H9 (cell line): ENCODE data around the gene CREB1. TPM values are rescaled to one million over a fixed set of nuclear protein-coding genes. Genes with fewer than 3 reads are reported as not detected.

ENCODE experiments used
- DNase-seq: peaks from one replicate; pipeline ENCODE4 v3.0.0-alpha.2; 2017
- H2AFZ ChIP-seq: one replicate; pipeline ENCODE4 v1.6.1; 2013; ENCODE audit warnings: mild to moderate bottlenecking, low read length, control low read depth, moderate library complexity
- H2AK5ac ChIP-seq: 2 replicates; pipeline ENCODE4 v1.6.1; 2013; ENCODE audit warnings: low read length, control low read depth, mixed read lengths; ENCODE audit not compliant: insufficient read length
- H2BK120ac ChIP-seq: one replicate; pipeline ENCODE4 v1.6.1; 2013; ENCODE audit warnings: low read depth, mild to moderate bottlenecking, low read length, control low read depth, inconsistent platforms; ENCODE audit not compliant: poor library complexity, severe bottlenecking
- H2BK12ac ChIP-seq: 2 replicates; pipeline ENCODE4 v1.6.1; 2013; ENCODE audit warnings: low read length, control low read depth, mixed read lengths, low read depth; ENCODE audit not compliant: insufficient read length
- H2BK15ac ChIP-seq: 2 replicates; pipeline ENCODE4 v1.6.1; 2013; ENCODE audit warnings: low read depth, low read length, control low read depth
- H2BK20ac ChIP-seq: one replicate; pipeline ENCODE4 v1.6.1; 2013; ENCODE audit warnings: low read depth, mild to moderate bottlenecking, low read length, control low read depth, inconsistent platforms; ENCODE audit not compliant: poor library complexity, severe bottlenecking
- H2BK5ac ChIP-seq: 2 replicates; pipeline ENCODE4 v1.6.1; 2013; ENCODE audit warnings: low read length, control low read depth, mixed read lengths; ENCODE audit not compliant: insufficient read length
- H3K14ac ChIP-seq: 2 replicates; pipeline ENCODE4 v1.6.1; 2013; ENCODE audit warnings: low read length, control low read depth; ENCODE audit not compliant: insufficient read depth
- H3K18ac ChIP-seq: 2 replicates; pipeline ENCODE4 v1.6.1; 2013; ENCODE audit warnings: low read depth, mild to moderate bottlenecking, mixed read lengths, low read length, control low read depth; ENCODE audit not compliant: insufficient read length
- H3K23ac ChIP-seq: 2 replicates; pipeline ENCODE4 v1.6.1; 2013; ENCODE audit warnings: low read length, control low read depth, mixed read lengths, low read depth; ENCODE audit not compliant: insufficient read length
- H3K23me2 ChIP-seq: 2 replicates; pipeline ENCODE4 v1.6.1; 2013; ENCODE audit warnings: low read depth, mild to moderate bottlenecking, mixed read lengths, low read length, control low read depth; ENCODE audit not compliant: insufficient read length, poor library complexity, severe bottlenecking
- H3K27ac ChIP-seq: 2 replicates; pipeline ENCODE4 v1.5.1; 2013; ENCODE audit warnings: low read length, control low read depth, mixed read lengths, low read depth; ENCODE audit not compliant: insufficient read length
- H3K27me3 ChIP-seq: 2 replicates; pipeline ENCODE4 v1.6.1; 2013; ENCODE audit warnings: low read length, control low read depth, inconsistent platforms; ENCODE audit not compliant: insufficient read depth
- H3K4ac ChIP-seq: 2 replicates; pipeline ENCODE4 v1.6.1; 2013; ENCODE audit warnings: low read depth, mild to moderate bottlenecking, control low read depth, inconsistent platforms, low read length, moderate library complexity
- H3K4me1 ChIP-seq: 2 replicates; pipeline ENCODE4 v1.6.1; 2013; ENCODE audit warnings: low read length, control low read depth, inconsistent platforms; ENCODE audit not compliant: insufficient read depth
- H3K4me2 ChIP-seq: 2 replicates; pipeline ENCODE4 v1.6.1; 2013; ENCODE audit warnings: low read length, control low read depth, mixed read lengths; ENCODE audit not compliant: insufficient read length, insufficient read depth
- H3K56ac ChIP-seq: 2 replicates; pipeline ENCODE4 v1.6.1; 2013; ENCODE audit warnings: low read depth, mild to moderate bottlenecking, mixed read lengths, low read length, control low read depth; ENCODE audit not compliant: insufficient read length
- H3K79me1 ChIP-seq: 2 replicates; pipeline ENCODE4 v1.6.1; 2013; ENCODE audit warnings: low read depth, mild to moderate bottlenecking, moderate library complexity, low read length, control low read depth, inconsistent platforms; ENCODE audit not compliant: insufficient read depth, poor library complexity, severe bottlenecking
- H3K79me2 ChIP-seq: 2 replicates; pipeline ENCODE4 v1.6.1; 2013; ENCODE audit warnings: low read length, control low read depth, inconsistent platforms; ENCODE audit not compliant: insufficient read depth
- H3K9ac ChIP-seq: 2 replicates; pipeline ENCODE4 v1.6.1; 2013; ENCODE audit warnings: low read length, control low read depth, mixed read lengths; ENCODE audit not compliant: insufficient read length; ENCODE audit errors: extremely low read depth
- H3K9me3 ChIP-seq: one replicate; pipeline ENCODE4 v1.6.1; 2013; ENCODE audit warnings: low read depth, low read length, inconsistent platforms; ENCODE audit not compliant: control insufficient read depth
- H3T11ph ChIP-seq: one replicate; pipeline ENCODE4 v1.6.1; 2013; ENCODE audit warnings: mild to moderate bottlenecking, low read length, control low read depth, inconsistent platforms
- H4K20me1 ChIP-seq: one replicate; pipeline ENCODE4 v1.6.1; 2013; ENCODE audit not compliant: control insufficient read depth, insufficient read length, insufficient read depth
- H4K5ac ChIP-seq: 2 replicates; pipeline ENCODE4 v1.6.1; 2013; ENCODE audit warnings: low read depth, mild to moderate bottlenecking, mixed read lengths, low read length, control low read depth; ENCODE audit not compliant: insufficient read length
- H4K8ac ChIP-seq: replicated peaks from 2 replicates; pipeline ENCODE4 v1.6.1; 2013; ENCODE audit warnings: low read length, control low read depth, mixed read lengths, low read depth; ENCODE audit not compliant: insufficient read length
- H4K91ac ChIP-seq: 2 replicates; pipeline ENCODE4 v1.6.1; 2013; ENCODE audit warnings: low read depth, mild to moderate bottlenecking, moderate library complexity, mixed read lengths, low read length, control low read depth; ENCODE audit not compliant: insufficient read length
- H3K27ac Mint-ChIP-seq, 3 experiments: 2 replicates in 2 of 3; 3 replicates in 1 of 3; pipeline ENCODE4 v1.8.0; 2020 to 2021; ENCODE audit warnings: mixed read lengths in 3 of 3, mild to moderate bottlenecking in 1 of 3, moderate library complexity in 1 of 3
- H3K27me3 Mint-ChIP-seq: 2 replicates; pipeline ENCODE4 v1.8.0; 2021; ENCODE audit warnings: low read depth, mild to moderate bottlenecking, moderate library complexity, mixed read lengths
- H3K36me3 Mint-ChIP-seq, 3 experiments: 2 replicates in 2 of 3; 3 replicates in 1 of 3; pipeline ENCODE4 v1.8.0; 2020 to 2021; ENCODE audit warnings: low read depth in 3 of 3, mixed read lengths in 3 of 3; ENCODE audit not compliant: insufficient read depth in 1 of 3
- H3K4me1 Mint-ChIP-seq, 2 experiments: 2 replicates each; pipeline ENCODE4 v1.8.0; 2020; ENCODE audit warnings: mixed read lengths in 2 of 2
- H3K4me3 Mint-ChIP-seq, 2 experiments: 2 replicates in 1 of 2; 3 replicates in 1 of 2; pipeline ENCODE4 v1.8.0; 2020 to 2021; ENCODE audit warnings: mild to moderate bottlenecking in 2 of 2, mixed read lengths in 2 of 2, moderate library complexity in 1 of 2
- H3K9me3 Mint-ChIP-seq, 2 experiments: 2 replicates in 1 of 2; 3 replicates in 1 of 2; pipeline ENCODE4 v1.8.0; 2020; ENCODE audit warnings: mild to moderate bottlenecking in 2 of 2, mixed read lengths in 2 of 2, moderate library complexity in 1 of 2
- WGBS: extraction: QIAGEN DNeasy Blood & Tissue Kit; methylation state at CpG from one replicate; pipeline ENCODE4 v1.1.7; 2013; ENCODE audit warnings: missing lambda C conversion rate, low lambda C conversion rate, mixed read lengths; ENCODE audit not compliant: insufficient read length; ENCODE audit errors: extremely low coverage; 5-methylcytosine and 5-hydroxymethylcytosine counted together
- total RNA-seq: library from RNA; stranded (reverse); gene quantifications from 2 replicates; pipeline ENCODE4 v1.2.1, GENCODE V29; 2021
- TF ChIP-seq, protein P1 (sequence below): fragments of 200-600 bp; sonication (generic); conservative IDR thresholded peaks from 3 replicates; pipeline ENCODE4 v1.8.0; 2021; ENCODE audit warnings: antibody characterized with exemption, mild to moderate bottlenecking

Gene CREB1
- total RNA-seq, 1 experiment from 2014 or later: 103 TPM

DNA sequence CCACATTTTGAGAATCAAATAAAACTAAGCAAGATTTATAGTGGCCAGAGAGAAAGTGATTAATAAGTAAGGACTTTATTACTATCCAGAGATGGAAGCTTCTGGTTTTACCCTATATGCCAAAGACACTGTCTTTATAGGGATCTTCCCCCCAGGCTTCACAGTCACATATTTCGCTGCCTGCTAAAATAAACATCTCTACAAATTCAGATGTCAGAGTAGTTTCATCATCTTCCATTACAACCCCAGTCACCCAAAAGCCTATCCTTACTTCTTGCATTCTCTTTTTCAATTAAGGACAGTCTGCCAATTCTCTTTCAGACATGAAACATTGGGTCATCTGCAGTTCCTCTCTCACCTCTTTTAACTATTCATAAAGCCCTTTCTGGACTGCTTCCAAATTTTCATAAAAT lies 28.3 kb downstream of the CREB1 start:
- H3K27ac Mint-ChIP-seq: peak overlapping the region in 2 of 3 experiments; percentile 0 to 46; a peak in 4 of 7 replicates
- H2BK120ac ChIP-seq: no peak overlapping the region
- H3K4me2 ChIP-seq: no peak overlapping the region
- no peaks in the 10 kb centered on the region for H3K79me2 ChIP-seq
- no peaks in the 10 kb centered on the region for H4K20me1 ChIP-seq
- H3K23me2 ChIP-seq: no peaks in the 10 kb centered on the region
- no peak overlapping the region for H3K9ac ChIP-seq
- H3K23ac ChIP-seq: no peak overlapping the region
- no peak overlapping the region for H2BK12ac ChIP-seq
- no peak overlapping the region for H4K8ac ChIP-seq
- no peak overlapping the region for H4K91ac ChIP-seq
- no peaks in the 10 kb centered on the region; the same call in 1 of the 2 replicates for H3K27me3 ChIP-seq
- WGBS: no CpG with 5 or more reads among the region's 1 CpG
- H2BK20ac ChIP-seq: no peak overlapping the region
- no peak overlapping the region for H2AFZ ChIP-seq
- no peaks in the 10 kb centered on the region for H3K4me1 ChIP-seq
- H3K56ac ChIP-seq: no peak overlapping the region
- TF ChIP-seq, protein P1, sequence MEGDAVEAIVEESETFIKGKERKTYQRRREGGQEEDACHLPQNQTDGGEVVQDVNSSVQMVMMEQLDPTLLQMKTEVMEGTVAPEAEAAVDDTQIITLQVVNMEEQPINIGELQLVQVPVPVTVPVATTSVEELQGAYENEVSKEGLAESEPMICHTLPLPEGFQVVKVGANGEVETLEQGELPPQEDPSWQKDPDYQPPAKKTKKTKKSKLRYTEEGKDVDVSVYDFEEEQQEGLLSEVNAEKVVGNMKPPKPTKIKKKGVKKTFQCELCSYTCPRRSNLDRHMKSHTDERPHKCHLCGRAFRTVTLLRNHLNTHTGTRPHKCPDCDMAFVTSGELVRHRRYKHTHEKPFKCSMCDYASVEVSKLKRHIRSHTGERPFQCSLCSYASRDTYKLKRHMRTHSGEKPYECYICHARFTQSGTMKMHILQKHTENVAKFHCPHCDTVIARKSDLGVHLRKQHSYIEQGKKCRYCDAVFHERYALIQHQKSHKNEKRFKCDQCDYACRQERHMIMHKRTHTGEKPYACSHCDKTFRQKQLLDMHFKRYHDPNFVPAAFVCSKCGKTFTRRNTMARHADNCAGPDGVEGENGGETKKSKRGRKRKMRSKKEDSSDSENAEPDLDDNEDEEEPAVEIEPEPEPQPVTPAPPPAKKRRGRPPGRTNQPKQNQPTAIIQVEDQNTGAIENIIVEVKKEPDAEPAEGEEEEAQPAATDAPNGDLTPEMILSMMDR: no peak
- no peak overlapping the region for H2BK5ac ChIP-seq
- H3K9me3 ChIP-seq: no peaks in the 10 kb centered on the region
- peaks cover 0 to 5% of the 10 kb centered on the region in 2 experiments; a peak in 2 of 4 replicates for H3K4me1 Mint-ChIP-seq
- no peak overlapping the region for H4K5ac ChIP-seq
- no peak overlapping the region for H3K18ac ChIP-seq
- no peak overlapping the region for H3K4ac ChIP-seq
- H3K4me3 Mint-ChIP-seq: no peak overlapping the region
- no peaks in the 10 kb centered on the region for H3K9me3 Mint-ChIP-seq
- no peak overlapping the region for H2BK15ac ChIP-seq
- no peak overlapping the region for H3K14ac ChIP-seq
- peaks cover 2% of the 10 kb centered on the region for H3K79me1 ChIP-seq
- H3T11ph ChIP-seq: no peak overlapping the region
- H3K27ac ChIP-seq: no peak overlapping the region
- peaks cover 23 to 53% (median 47%) of the 10 kb centered on the region in 3 experiments for H3K36me3 Mint-ChIP-seq
- no peak for DNase-seq
- H3K27me3 Mint-ChIP-seq: no peaks in the 10 kb centered on the region
- no peak overlapping the region for H2AK5ac ChIP-seq
